ENCODE results near the gene VOPP1.
A peak's percentile ranks its signal among the peaks of the same experiment; 100 is the strongest.

The VOPP1 gene

DNA sequence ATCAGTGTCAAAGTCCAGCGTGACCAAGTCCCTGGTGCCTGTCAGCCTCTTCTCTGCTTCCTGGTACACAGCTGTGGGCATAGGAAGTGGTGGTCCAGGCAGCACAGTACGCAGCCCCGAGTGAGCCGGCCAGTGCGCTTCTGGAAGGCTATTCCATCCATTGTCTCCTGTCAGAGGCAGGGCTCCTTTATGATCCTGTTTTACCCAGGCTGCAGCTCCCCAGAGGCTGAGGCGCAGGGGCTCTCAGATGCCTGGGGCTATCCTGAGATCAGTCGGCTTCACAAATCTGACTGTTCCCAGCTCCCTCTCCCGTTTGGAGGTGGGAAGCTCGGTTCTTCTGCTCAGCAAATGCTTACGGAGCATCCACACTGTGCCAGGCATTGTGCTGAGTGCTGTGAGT is 136.8 kb downstream of the VOPP1 start:
- H3K9me2 ChIP-seq (replicated peaks; ENCODE audit: control insufficient read depth, low read length): no peaks in the 10 kb centered on the region
- no peaks in the 10 kb centered on the region for H3K4me1 ChIP-seq (ENCODE audit: control insufficient read depth, low read length)
- no peaks in the 10 kb centered on the region for H3K9me3 ChIP-seq (ENCODE audit: control insufficient read depth, insufficient read depth, low read length)
- H3K36me3 ChIP-seq (ENCODE audit: control insufficient read depth, low read length): no peaks in the 10 kb centered on the region
- no peaks in the 10 kb centered on the region for H4K20me1 ChIP-seq (ENCODE audit: control insufficient read depth, insufficient read depth, low read depth, low read length)
- no peak overlapping the region for H3K4me3 ChIP-seq (ENCODE audit: low read length)
- TF ChIP-seq, protein P1, sequence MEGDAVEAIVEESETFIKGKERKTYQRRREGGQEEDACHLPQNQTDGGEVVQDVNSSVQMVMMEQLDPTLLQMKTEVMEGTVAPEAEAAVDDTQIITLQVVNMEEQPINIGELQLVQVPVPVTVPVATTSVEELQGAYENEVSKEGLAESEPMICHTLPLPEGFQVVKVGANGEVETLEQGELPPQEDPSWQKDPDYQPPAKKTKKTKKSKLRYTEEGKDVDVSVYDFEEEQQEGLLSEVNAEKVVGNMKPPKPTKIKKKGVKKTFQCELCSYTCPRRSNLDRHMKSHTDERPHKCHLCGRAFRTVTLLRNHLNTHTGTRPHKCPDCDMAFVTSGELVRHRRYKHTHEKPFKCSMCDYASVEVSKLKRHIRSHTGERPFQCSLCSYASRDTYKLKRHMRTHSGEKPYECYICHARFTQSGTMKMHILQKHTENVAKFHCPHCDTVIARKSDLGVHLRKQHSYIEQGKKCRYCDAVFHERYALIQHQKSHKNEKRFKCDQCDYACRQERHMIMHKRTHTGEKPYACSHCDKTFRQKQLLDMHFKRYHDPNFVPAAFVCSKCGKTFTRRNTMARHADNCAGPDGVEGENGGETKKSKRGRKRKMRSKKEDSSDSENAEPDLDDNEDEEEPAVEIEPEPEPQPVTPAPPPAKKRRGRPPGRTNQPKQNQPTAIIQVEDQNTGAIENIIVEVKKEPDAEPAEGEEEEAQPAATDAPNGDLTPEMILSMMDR (IDR thresholded peaks at IDR 0.05; ENCODE audit: low read depth, low read length, poor library complexity, severe bottlenecking): no peak
- TF ChIP-seq EZH2phosphoT487 (IDR thresholded peaks at IDR 0.05; ENCODE audit: borderline replicate concordance, low read length): no peak
- no peak overlapping the region for H3K27ac ChIP-seq (ENCODE audit: low read depth, low read length)
- no peak overlapping the region for H3K4me2 ChIP-seq (ENCODE audit: low read length)
- no peaks in the 10 kb centered on the region for H3F3A ChIP-seq (ENCODE audit: control insufficient read depth, insufficient read depth)
- H3K79me2 ChIP-seq (ENCODE audit: control insufficient read depth, low read length): no peaks in the 10 kb centered on the region
- no peaks in the 10 kb centered on the region for H3K27me3 ChIP-seq (ENCODE audit: control insufficient read depth, low read length)

DNA sequence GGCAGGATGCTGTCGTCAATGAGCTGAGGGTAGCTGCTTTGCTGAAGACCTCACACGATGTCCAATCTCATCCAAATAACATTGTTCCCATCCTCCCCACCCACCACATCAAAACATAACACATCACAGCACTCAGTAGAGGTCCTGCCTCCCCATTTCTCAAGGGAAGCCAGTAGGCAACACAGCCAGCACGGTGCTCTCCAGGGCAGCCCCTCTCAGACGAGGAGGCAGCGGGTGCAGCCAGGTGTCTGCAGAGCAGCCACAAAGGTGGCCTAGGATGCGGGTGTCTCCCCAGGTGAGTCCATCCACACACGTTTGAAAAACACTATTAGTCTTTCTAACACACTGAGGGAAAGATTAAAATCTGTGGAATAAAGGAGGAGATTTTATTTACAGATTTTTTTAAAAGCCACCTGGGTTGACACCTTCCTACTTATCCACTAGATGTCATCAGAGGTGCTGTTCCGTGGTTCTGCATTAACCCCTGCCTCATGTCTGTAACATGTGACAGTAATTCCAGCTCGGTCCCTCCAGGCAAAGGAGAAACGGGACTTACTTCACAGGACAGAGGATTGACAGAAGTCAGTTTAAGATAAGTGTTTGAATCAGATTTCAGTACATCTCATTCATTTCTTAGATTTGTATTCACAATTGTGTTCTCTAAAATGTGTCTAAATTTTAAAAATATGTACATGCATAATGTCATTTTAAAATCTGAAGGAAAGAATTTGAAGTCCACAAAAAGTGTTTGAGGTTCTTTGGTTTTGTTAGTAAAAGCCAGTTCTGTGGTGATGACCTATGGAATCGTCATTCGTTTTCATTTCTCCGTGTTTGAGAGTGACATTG is 139.1 kb downstream of the VOPP1 start:
- Histone ChIP-seq H3K4me2 (ENCODE audit: low read length) (no peak overlapping the region), H3K27ac (ENCODE audit: low read depth, low read length) (no peak overlapping the region), H3F3A (ENCODE audit: control insufficient read depth, insufficient read depth) (no peaks in the 10 kb centered on the region), H3K79me2 (ENCODE audit: control insufficient read depth, low read length) (no peaks in the 10 kb centered on the region), H4K20me1 (ENCODE audit: control insufficient read depth, insufficient read depth, low read depth, low read length) (no peaks in the 10 kb centered on the region), H3K27me3 (ENCODE audit: control insufficient read depth, low read length) (no peaks in the 10 kb centered on the region), H3K4me1 (ENCODE audit: control insufficient read depth, low read length) (no peaks in the 10 kb centered on the region), H3K4me3 (ENCODE audit: low read length) (no peak overlapping the region), H3K9me2 (replicated peaks; ENCODE audit: control insufficient read depth, low read length) (no peaks in the 10 kb centered on the region), H3K36me3 (ENCODE audit: control insufficient read depth, low read length) (no peaks in the 10 kb centered on the region), H3K9me3 (ENCODE audit: control insufficient read depth, insufficient read depth, low read length) (no peaks in the 10 kb centered on the region)
- TF ChIP-seq, protein P1 (IDR thresholded peaks at IDR 0.05; ENCODE audit: low read depth, low read length, poor library complexity, severe bottlenecking): peak; percentile 82
- TF ChIP-seq EZH2phosphoT487 (IDR thresholded peaks at IDR 0.05; ENCODE audit: borderline replicate concordance, low read length): no peak

DNA sequence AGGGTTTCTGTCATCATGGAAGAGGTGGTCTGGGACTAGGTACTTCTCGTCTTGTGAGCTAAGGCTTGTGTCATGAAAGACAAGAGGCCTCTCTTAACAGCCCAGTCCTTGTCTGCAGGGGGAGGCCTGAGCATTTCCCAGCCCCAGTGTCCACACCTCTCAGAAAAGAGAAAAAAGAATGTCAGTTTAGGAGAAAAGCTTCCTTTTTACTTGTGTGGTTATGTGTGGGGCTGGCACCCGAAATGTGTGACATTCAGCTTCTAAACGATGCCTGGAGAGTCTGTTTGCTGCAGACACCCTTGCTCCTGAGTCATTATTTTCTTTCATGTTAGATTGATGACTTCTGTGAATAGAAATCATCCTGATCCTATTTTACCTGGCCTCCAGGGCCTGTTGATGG is 139.8 kb downstream of the VOPP1 start:
- Histone ChIP-seq H3K4me1 (ENCODE audit: control insufficient read depth, low read length) (no peaks in the 10 kb centered on the region), H3K9me2 (replicated peaks; ENCODE audit: control insufficient read depth, low read length) (no peaks in the 10 kb centered on the region), H3K36me3 (ENCODE audit: control insufficient read depth, low read length) (no peaks in the 10 kb centered on the region), H3K79me2 (ENCODE audit: control insufficient read depth, low read length) (no peaks in the 10 kb centered on the region), H3K4me2 (ENCODE audit: low read length) (no peak overlapping the region), H3K9me3 (ENCODE audit: control insufficient read depth, insufficient read depth, low read length) (no peaks in the 10 kb centered on the region), H3F3A (ENCODE audit: control insufficient read depth, insufficient read depth) (no peaks in the 10 kb centered on the region), H3K4me3 (ENCODE audit: low read length) (no peak overlapping the region), H3K27me3 (ENCODE audit: control insufficient read depth, low read length) (no peaks in the 10 kb centered on the region), H4K20me1 (ENCODE audit: control insufficient read depth, insufficient read depth, low read depth, low read length) (no peaks in the 10 kb centered on the region), H3K27ac (ENCODE audit: low read depth, low read length) (no peak overlapping the region)
- no peak for TF ChIP-seq EZH2phosphoT487 (IDR thresholded peaks at IDR 0.05; ENCODE audit: borderline replicate concordance, low read length)

DNA sequence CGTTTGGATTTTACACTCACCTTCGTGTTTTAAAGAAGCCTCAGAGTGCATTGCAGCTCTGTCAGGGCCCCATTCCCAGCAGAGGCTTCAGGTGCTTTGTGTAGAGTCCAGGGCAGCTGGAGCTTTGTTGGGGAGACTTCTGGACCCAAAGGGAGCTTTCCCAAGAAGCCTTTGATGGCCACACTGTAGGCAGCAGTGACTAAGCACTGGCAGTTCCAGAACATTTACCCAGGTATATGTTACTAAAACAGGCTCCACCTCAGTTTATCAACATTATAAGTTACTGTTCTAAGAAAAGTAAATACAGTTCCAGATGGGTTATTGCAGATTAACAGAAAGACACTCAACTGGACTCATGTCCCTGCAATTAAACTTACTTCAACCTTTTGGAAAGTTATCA is 140.4 kb downstream of the VOPP1 start:
- Histone ChIP-seq H3K4me3 (ENCODE audit: low read length) (no peak overlapping the region), H3K36me3 (ENCODE audit: control insufficient read depth, low read length) (no peaks in the 10 kb centered on the region), H4K20me1 (ENCODE audit: control insufficient read depth, insufficient read depth, low read depth, low read length) (no peaks in the 10 kb centered on the region), H3K9me3 (ENCODE audit: control insufficient read depth, insufficient read depth, low read length) (no peaks in the 10 kb centered on the region), H3K4me1 (ENCODE audit: control insufficient read depth, low read length) (no peaks in the 10 kb centered on the region), H3F3A (ENCODE audit: control insufficient read depth, insufficient read depth) (no peaks in the 10 kb centered on the region), H3K27ac (ENCODE audit: low read depth, low read length) (no peak overlapping the region), H3K9me2 (replicated peaks; ENCODE audit: control insufficient read depth, low read length) (no peaks in the 10 kb centered on the region), H3K4me2 (ENCODE audit: low read length) (no peak overlapping the region), H3K27me3 (ENCODE audit: control insufficient read depth, low read length) (no peaks in the 10 kb centered on the region), H3K79me2 (ENCODE audit: control insufficient read depth, low read length) (no peaks in the 10 kb centered on the region)
- no peak for TF ChIP-seq EZH2phosphoT487 (IDR thresholded peaks at IDR 0.05; ENCODE audit: borderline replicate concordance, low read length)
- TF ChIP-seq, protein P1 (IDR thresholded peaks at IDR 0.05; ENCODE audit: low read depth, low read length, poor library complexity, severe bottlenecking): no peak

Data from DOHH2 (cell line).